B cell (primary cell): ENCODE measurements around the gene SCGB1D1. TPM values are rescaled to one million over a fixed set of nuclear protein-coding genes. Genes with fewer than 3 reads are reported as not detected.

Experiments used
- ATAC-seq: fragments of 200-7000 bp; cut with Tn5 transposase; one replicate; pipeline ENCODE4 v1.10.0; 2021; ENCODE audit warnings: low read depth, mild to moderate bottlenecking, moderate number of reproducible peaks, moderate library complexity
- CTCF ChIA-PET: fragments of 350-600 bp; sonication (Branson Sonifier 250); formaldehyde crosslinking; loops from one replicate; lab custom pipeline; 2021; ENCODE audit warnings: antibody characterized with exemption, inconsistent platforms; lab: Charles Lee
- POLR2A ChIA-PET: fragments of 350-600 bp; sonication (Branson Sonifier 250); formaldehyde crosslinking; loops from one replicate; lab custom pipeline; 2021; ENCODE audit warnings: antibody characterized with exemption; lab: Charles Lee
- DNase-seq: peaks from one replicate; pipeline ENCODE4 v3.0.0; 2013
- H2AFZ ChIP-seq: 2 replicates; pipeline ENCODE4 v1.6.1; 2012; ENCODE audit warnings: mild to moderate bottlenecking, low read depth, low read length; ENCODE audit not compliant: insufficient read depth, poor library complexity, severe bottlenecking
- H3K27ac ChIP-seq, 2 donors: 1 replicate in 1 of 2; 2 replicates in 1 of 2; pipeline ENCODE4 v1.5.1; 2012 to 2013; ENCODE audit warnings: low read length in 2 of 2, mild to moderate bottlenecking in 2 of 2, moderate library complexity in 1 of 2
- H3K27me3 ChIP-seq, 4 experiments: fragments of 200-600 bp in 1 of 4; sonication (generic) in 1 of 4; replicated peaks in 1 of 4; 1 replicate in 2 of 4; 2 replicates in 2 of 4; pipeline versions ENCODE4 v1.6.1 to v1.7.0; 2013 to 2016; ENCODE audit warnings: low read length in 3 of 4, mild to moderate bottlenecking in 2 of 4, mixed read lengths in 1 of 4, moderate library complexity in 1 of 4; ENCODE audit not compliant: insufficient read depth in 4 of 4, control insufficient read depth in 3 of 4; ENCODE audit errors: control extremely low read depth in 1 of 4
- H3K36me3 ChIP-seq, 2 experiments: replicated peaks in 1 of 2; 1 replicate in 1 of 2; 2 replicates in 1 of 2; pipeline versions ENCODE4 v1.6.1 to v1.7.1; 2013; ENCODE audit warnings: low read length in 1 of 2; ENCODE audit not compliant: insufficient read depth in 2 of 2, control insufficient read depth in 1 of 2; ENCODE audit errors: control extremely low read depth in 1 of 2, extremely low read depth in 1 of 2
- H3K4me1 ChIP-seq, 2 donors: fragments of 200-600 bp in 1 of 2; sonication (generic) in 1 of 2; 1 replicate in 1 of 2; 2 replicates in 1 of 2; pipeline versions ENCODE4 v1.5.1 to v1.6.1; 2013 to 2017; ENCODE audit warnings: low read length in 2 of 2; ENCODE audit not compliant: control insufficient read depth in 2 of 2, insufficient read depth in 2 of 2
- H3K4me2 ChIP-seq: replicated peaks from 2 replicates; pipeline ENCODE3; 2012; ENCODE audit warnings: mild to moderate bottlenecking, low read depth, low read length; ENCODE audit not compliant: poor library complexity, severe bottlenecking
- H3K4me3 ChIP-seq, 5 experiments: fragments of 200-600 bp in 1 of 5; sonication (generic) in 1 of 5; 1 replicate in 3 of 5; 2 replicates in 2 of 5; pipeline versions ENCODE4 v1.5.1 to v1.7.0; 2011 to 2016; ENCODE audit warnings: low read length in 4 of 5, mild to moderate bottlenecking in 4 of 5, low read depth in 2 of 5, control low read depth in 1 of 5, moderate library complexity in 1 of 5; ENCODE audit not compliant: insufficient read depth in 1 of 5; ENCODE audit errors: control extremely low read depth in 1 of 5, extremely low read depth in 1 of 5
- H3K79me2 ChIP-seq: fragments of 200-600 bp; sonication (generic); one replicate; pipeline ENCODE4 v1.6.0; 2016; ENCODE audit warnings: low read length; ENCODE audit not compliant: control insufficient read depth, insufficient read depth
- H3K9ac ChIP-seq: fragments of 200-600 bp; sonication (generic); 2 replicates; pipeline ENCODE4 v1.6.1; 2017; ENCODE audit warnings: mild to moderate bottlenecking, low read length, moderate library complexity
- H3K9me3 ChIP-seq, 3 donors: one replicate each; pipeline versions ENCODE4 v1.6.1 to v1.7.1; 2013; ENCODE audit warnings: low read length in 2 of 3; ENCODE audit not compliant: control insufficient read depth in 2 of 3, insufficient read depth in 1 of 3; ENCODE audit errors: control extremely low read depth in 1 of 3
- H4K20me1 ChIP-seq: 2 replicates; pipeline ENCODE4 v1.6.0; 2012; ENCODE audit warnings: mild to moderate bottlenecking, low read length; ENCODE audit not compliant: insufficient read depth, control insufficient read depth, poor library complexity, severe bottlenecking
- H3K27ac Mint-ChIP-seq: one replicate; pipeline ENCODE4 v1.8.0; 2021; ENCODE audit warnings: mixed read lengths
- H3K27me3 Mint-ChIP-seq: one replicate; pipeline ENCODE4 v1.8.0; 2021; ENCODE audit warnings: mixed read lengths
- H3K4me1 Mint-ChIP-seq: one replicate; pipeline ENCODE4 v1.8.0; 2021; ENCODE audit warnings: mixed read lengths
- H3K4me3 Mint-ChIP-seq: one replicate; pipeline ENCODE4 v1.8.0; 2021; ENCODE audit warnings: mixed read lengths
- H3K9me3 Mint-ChIP-seq: one replicate; pipeline ENCODE4 v1.8.0; 2022; ENCODE audit warnings: mixed read lengths; ENCODE audit not compliant: insufficient read depth
- CTCF ChIP-seq: fragments of 200-600 bp; IDR thresholded peaks from one replicate; pipeline ENCODE4 v1.8.0; 2022; ENCODE audit warnings: antibody characterized with exemption, mild to moderate bottlenecking
- EZH2 ChIP-seq: IDR thresholded peaks from 2 replicates; pipeline ENCODE4 v1.6.1; 2012; ENCODE audit warnings: borderline replicate concordance, low read depth, mild to moderate bottlenecking, moderate library complexity, low read length; ENCODE audit not compliant: insufficient read depth, poor library complexity, severe bottlenecking
- WGBS: methylation state at CpG from one replicate; pipeline ENCODE4 v1.1.5; 2013; ENCODE audit warnings: missing lambda C conversion rate; ENCODE audit not compliant: insufficient coverage; 5-methylcytosine and 5-hydroxymethylcytosine counted together
- intact Hi-C: fragments of 100-400 bp; cut with micrococcal nuclease; formaldehyde crosslinking; loops from one replicate; pipeline ENCODE4 v1.10.0; 2022
- polyA plus RNA-seq: library from polyadenylated mRNA; depleted of rRNA; stranded (reverse); fragments of >200 nt; gene quantifications from 2 replicates; pipeline ENCODE4 v1.2.3, GENCODE V29; 2012
- total RNA-seq, 2 donors: library from RNA; stranded (reverse); fragments of 120-200 nt in 1 of 2; gene quantifications; 1 replicate in 1 of 2; 2 replicates in 1 of 2; pipeline versions ENCODE4 v1.2.3 to v1.2.4, GENCODE V29; 2013 to 2022

The SCGB1D1 gene
- total and polyA plus RNA-seq, 2 donors (not counting 1 experiment from before 2014, with no cell fraction given): not detected

DNA sequence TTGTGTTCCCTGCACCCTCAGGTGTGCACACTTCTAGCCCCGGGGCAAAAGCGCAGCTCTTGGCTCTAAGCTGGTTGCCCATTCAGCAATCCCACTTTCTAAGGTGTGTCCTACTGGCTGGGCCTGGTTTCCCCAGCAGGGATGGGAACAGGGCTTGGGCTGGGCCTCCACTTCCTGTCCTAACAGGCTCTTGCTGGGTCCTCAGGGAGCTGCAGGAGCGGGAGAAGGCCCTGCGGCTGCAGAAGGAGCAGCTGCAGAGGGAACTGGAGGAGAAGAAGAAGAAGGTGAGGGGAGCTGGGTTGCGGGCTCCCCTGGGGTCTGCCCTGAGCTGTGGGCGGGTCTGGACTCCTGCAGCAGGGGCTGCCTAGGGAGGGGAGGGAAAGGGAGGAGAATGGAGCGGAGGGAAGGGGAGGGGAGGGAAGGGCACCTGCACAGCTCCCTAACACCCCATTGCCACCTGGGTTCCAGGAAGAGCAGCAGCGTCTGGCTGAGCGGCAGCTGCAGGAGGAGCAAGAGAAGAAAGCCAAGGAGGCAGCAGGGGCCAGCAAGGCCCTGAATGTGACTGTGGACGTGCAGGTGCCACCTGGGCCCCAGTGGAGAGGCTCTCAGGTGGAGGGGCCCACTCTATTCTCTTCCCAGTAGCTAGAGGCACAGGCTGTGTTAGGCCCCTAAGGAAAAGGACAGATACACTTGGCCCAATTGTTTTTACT, 41.6 kb upstream of the SCGB1D1 start:
- Histone ChIP-seq H3K4me1 (no peaks in the 10 kb centered on the region), H2AFZ (no peak overlapping the region), H3K27ac (no peak overlapping the region), H3K27me3 (no peaks in the 10 kb centered on the region), H3K36me3 (peaks cover 0 to 59% of the 10 kb centered on the region in 2 experiments), H3K4me3 (no peak overlapping the region), H4K20me1 (no peaks in the 10 kb centered on the region), H3K4me2 (no peak overlapping the region), H3K9ac (no peak overlapping the region), H3K79me2 (no peaks in the 10 kb centered on the region), H3K9me3 (no peaks in the 10 kb centered on the region)
- 100% methylated on average over 9 of the region's 10 CpGs for WGBS
- ATAC-seq (no peak), DNase-seq (no peak)
- Mint-ChIP-seq H3K4me1 (no peaks in the 10 kb centered on the region), H3K27me3 (no peaks in the 10 kb centered on the region), H3K27ac (no peak overlapping the region), H3K4me3 (no peak overlapping the region), H3K9me3 (no peaks in the 10 kb centered on the region)
- CTCF ChIA-PET: no interaction called here
- TF ChIP-seq EZH2 (no peak), CTCF (no peak)
- intact Hi-C loops: no loop called here
- POLR2A ChIA-PET: no interaction called here

DNA sequence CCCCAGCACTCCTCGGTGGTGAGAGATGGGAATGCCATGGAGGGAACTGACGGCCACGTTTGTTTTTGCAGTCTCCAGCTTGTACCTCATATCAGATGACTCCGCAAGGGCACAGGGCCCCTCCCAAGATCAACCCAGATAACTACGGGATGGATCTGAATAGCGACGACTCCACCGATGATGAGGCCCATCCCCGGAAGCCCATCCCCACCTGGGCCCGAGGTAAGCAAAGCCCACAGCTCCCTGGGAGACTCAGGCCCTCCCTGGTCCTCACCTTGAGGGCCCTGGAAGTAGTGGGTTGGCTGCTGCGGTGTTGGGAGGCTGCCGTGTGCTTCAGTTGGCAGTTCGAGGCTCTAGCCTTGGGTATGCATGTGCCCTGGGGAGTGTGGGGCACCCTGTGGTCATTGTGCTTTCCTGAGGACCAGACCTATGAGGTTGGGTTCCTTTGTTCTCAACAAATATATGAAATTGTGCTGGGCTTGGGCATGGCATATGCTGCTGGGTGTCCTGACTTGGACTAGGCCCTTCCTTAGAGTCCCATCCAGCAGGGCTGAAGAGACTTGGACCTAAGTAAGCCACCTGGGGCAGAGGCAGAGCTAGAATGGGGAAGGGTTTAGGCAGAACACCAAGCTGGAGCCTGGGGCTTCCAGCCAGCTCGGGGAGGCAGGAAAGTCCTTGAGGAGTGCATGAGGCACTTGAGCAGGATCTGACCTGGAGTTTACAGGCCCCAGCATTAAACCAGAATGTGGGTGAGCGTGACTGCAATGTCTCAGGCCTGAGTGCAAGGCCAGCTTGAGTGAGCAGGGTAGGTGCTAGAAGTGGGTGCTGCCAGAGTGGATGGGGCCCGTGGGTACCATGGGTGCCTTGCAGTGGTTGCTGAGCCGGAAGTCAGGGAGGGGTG, 39.8 kb upstream of the SCGB1D1 start:
- H3K27me3 ChIP-seq: no peaks in the 10 kb centered on the region
- DNase-seq (no peak), ATAC-seq (no peak)
- no peak for TF ChIP-seq CTCF
- no peak for TF ChIP-seq EZH2
- no peaks in the 10 kb centered on the region for H3K9me3 ChIP-seq
- H3K4me3 ChIP-seq: no peak overlapping the region
- Mint-ChIP-seq H3K4me1 (no peaks in the 10 kb centered on the region), H3K4me3 (no peak overlapping the region), H3K27ac (no peak overlapping the region), H3K9me3 (no peaks in the 10 kb centered on the region), H3K27me3 (no peaks in the 10 kb centered on the region)
- CTCF ChIA-PET: no interaction called here
- no peaks in the 10 kb centered on the region for H3K79me2 ChIP-seq
- no peaks in the 10 kb centered on the region for H3K4me1 ChIP-seq
- no peaks in the 10 kb centered on the region for H4K20me1 ChIP-seq
- peaks cover 0 to 54% of the 10 kb centered on the region in 2 experiments for H3K36me3 ChIP-seq
- no peak overlapping the region for H3K4me2 ChIP-seq
- no peak overlapping the region for H3K9ac ChIP-seq
- POLR2A ChIA-PET: no interaction called here
- H3K27ac ChIP-seq: no peak overlapping the region
- WGBS: 98% methylated on average over 15 of the region's 17 CpGs
- H2AFZ ChIP-seq: no peak overlapping the region
- intact Hi-C loops: no loop called here
